Upper lobe of right lung (tissue), 1 donor: ENCODE measurements around the gene SPECC1L. TPM values are rescaled to one million over a fixed set of nuclear protein-coding genes. Genes with fewer than 3 reads are reported as not detected.

Experiments
- ATAC-seq: fragments of 200-7000 bp; cut with Tn5 transposase; one replicate; pipeline ENCODE4 v1.9.1; 2020; ENCODE audit warnings: mild to moderate bottlenecking, moderate library complexity
- DNase-seq: peaks from one replicate; pipeline ENCODE4 v3.0.0-alpha.2; 2020
- H3K27ac ChIP-seq: fragments of 200-600 bp; one replicate; pipeline ENCODE4 v1.8.0; 2022
- H3K27me3 ChIP-seq: fragments of 200-600 bp; one replicate; pipeline ENCODE4 v1.8.0; 2022; ENCODE audit warnings: mild to moderate bottlenecking
- H3K36me3 ChIP-seq: fragments of 200-600 bp; one replicate; pipeline ENCODE4 v1.8.0; 2022
- H3K4me1 ChIP-seq: fragments of 200-600 bp; one replicate; pipeline ENCODE4 v1.8.0; 2022
- H3K4me3 ChIP-seq: fragments of 200-600 bp; one replicate; pipeline ENCODE4 v1.8.0; 2022; ENCODE audit warnings: mild to moderate bottlenecking
- H3K9me3 ChIP-seq: fragments of 200-600 bp; one replicate; pipeline ENCODE4 v1.8.0; 2022
- CTCF ChIP-seq: fragments of 200-600 bp; IDR thresholded peaks from one replicate; pipeline ENCODE4 v1.8.0; 2022; ENCODE audit warnings: antibody characterized with exemption
- intact Hi-C: fragments of 100-400 bp; cut with DNase I; formaldehyde crosslinking; loops from one replicate; pipeline ENCODE4 v1.11.0; 2022
- total RNA-seq: library from RNA; stranded (reverse); fragmentation: NEBNext Ultra II Directional; extraction: Animal tissue kit (Norgen Biotek cat#: 25700); gene quantifications from one replicate; pipeline ENCODE4 v1.2.1, GENCODE V29; 2021
- donor health status: DM: no; HTN: yes; CAD: no; lungs with severe emphysema.

Gene SPECC1L
- total RNA-seq, 1 donor from 2014 or later, result 87.1 TPM

GRCh38 chr22:24231706-24232105 lies 38.9 kb upstream of the SPECC1L start:
- no peak for DNase-seq

GRCh38 chr22:24232124-24232523 lies 38.5 kb upstream of the SPECC1L start:
- Histone ChIP-seq H3K36me3 (no peaks in the 10 kb centered on the region), H3K27ac (no peak overlapping the region), H3K4me3 (no peak overlapping the region), H3K27me3 (no peaks in the 10 kb centered on the region), H3K9me3 (no peaks in the 10 kb centered on the region), H3K4me1 (no peaks in the 10 kb centered on the region)
- intact Hi-C loops, result no loop called here
- ATAC-seq (peak; percentile 6), DNase-seq (no peak)
- no peak for TF ChIP-seq CTCF

More at GRCh38 chr22:24231706-24232105, 38.9 kb upstream of the SPECC1L start:
- no peaks in the 10 kb centered on the region for H3K9me3 ChIP-seq
- H3K36me3 ChIP-seq, result no peaks in the 10 kb centered on the region
- H3K4me3 ChIP-seq, result no peak overlapping the region
- ATAC-seq, result peak; percentile 14
- intact Hi-C loops, result no loop called here
- no peaks in the 10 kb centered on the region for H3K27me3 ChIP-seq
- no peaks in the 10 kb centered on the region for H3K4me1 ChIP-seq
- H3K27ac ChIP-seq, result no peak overlapping the region
- no peak for TF ChIP-seq CTCF

- no peak overlapping the region for H3K27ac ChIP-seq
- no peak for TF ChIP-seq CTCF
- H3K36me3 ChIP-seq, result no peaks in the 10 kb centered on the region
- no peaks in the 10 kb centered on the region for H3K9me3 ChIP-seq
- intact Hi-C loops, result no loop called here
- no peak overlapping the region for H3K4me3 ChIP-seq
- H3K27me3 ChIP-seq, result no peaks in the 10 kb centered on the region
- peak; percentile 3 for ATAC-seq
- H3K4me1 ChIP-seq, result no peaks in the 10 kb centered on the region
- no peak for DNase-seq
These were observed 37.9 kb upstream of the SPECC1L start for GRCh38 chr22:24232725-24233124.

GRCh38 chr22:24233235-24233634 lies 37.4 kb upstream of the SPECC1L start:
- Histone ChIP-seq H3K27ac (no peak overlapping the region), H3K9me3 (no peaks in the 10 kb centered on the region), H3K27me3 (no peaks in the 10 kb centered on the region), H3K4me3 (no peak overlapping the region), H3K4me1 (no peaks in the 10 kb centered on the region), H3K36me3 (no peaks in the 10 kb centered on the region)
- intact Hi-C loops, result no loop called here
- DNase-seq, result no peak
- peak; percentile 5 for ATAC-seq
- TF ChIP-seq CTCF, result no peak

- Histone ChIP-seq H3K36me3 (no peaks in the 10 kb centered on the region), H3K4me1 (no peaks in the 10 kb centered on the region), H3K27ac (no peak overlapping the region), H3K4me3 (no peak overlapping the region), H3K9me3 (no peaks in the 10 kb centered on the region), H3K27me3 (no peaks in the 10 kb centered on the region)
- intact Hi-C loops, result no loop called here
- ATAC-seq (no peak), DNase-seq (no peak)
- no peak for TF ChIP-seq CTCF
These were observed 36.8 kb upstream of the SPECC1L start for GRCh38 chr22:24233816-24234215.

- intact Hi-C loops, result no loop called here
- DNase-seq (no peak), ATAC-seq (no peak)
- Histone ChIP-seq H3K27ac (no peak overlapping the region), H3K9me3 (no peaks in the 10 kb centered on the region), H3K4me1 (peaks cover 4% of the 10 kb centered on the region), H3K27me3 (no peaks in the 10 kb centered on the region), H3K4me3 (no peak overlapping the region), H3K36me3 (no peaks in the 10 kb centered on the region)
- TF ChIP-seq CTCF, result no peak
These were observed 35.3 kb upstream of the SPECC1L start for GRCh38 chr22:24235315-24235714.
